Muscle of back (tissue), 11 donors: ENCODE measurements around the gene RHBDL1. TPM values are rescaled to one million over a fixed set of nuclear protein-coding genes. Genes with fewer than 3 reads are reported as not detected.

Experiments
- DNase-seq, 3 donors: peaks; one replicate each; pipeline versions ENCODE4 v3.0.0 to v3.0.0-alpha.2; 2013
- polyA plus RNA-seq, 10 donors: library from polyadenylated mRNA; unstranded; fragments of 120-200 nt; gene quantifications; one replicate each; pipeline ENCODE4 v1.2.1, GENCODE V29; 2013; ENCODE audit not compliant: insufficient read length in 10 of 10

The RHBDL1 gene
- polyA plus RNA-seq, 10 donors: 0.85 to 1.8 (median 1.2) TPM

- DNase-seq: no peak
Observed at GRCh38 chr16:718922-719321, 43.5 kb downstream of the RHBDL1 start.

- no peak for DNase-seq
Observed at GRCh38 chr16:719815-720446, 44.5 kb downstream of the RHBDL1 start.

DNA sequence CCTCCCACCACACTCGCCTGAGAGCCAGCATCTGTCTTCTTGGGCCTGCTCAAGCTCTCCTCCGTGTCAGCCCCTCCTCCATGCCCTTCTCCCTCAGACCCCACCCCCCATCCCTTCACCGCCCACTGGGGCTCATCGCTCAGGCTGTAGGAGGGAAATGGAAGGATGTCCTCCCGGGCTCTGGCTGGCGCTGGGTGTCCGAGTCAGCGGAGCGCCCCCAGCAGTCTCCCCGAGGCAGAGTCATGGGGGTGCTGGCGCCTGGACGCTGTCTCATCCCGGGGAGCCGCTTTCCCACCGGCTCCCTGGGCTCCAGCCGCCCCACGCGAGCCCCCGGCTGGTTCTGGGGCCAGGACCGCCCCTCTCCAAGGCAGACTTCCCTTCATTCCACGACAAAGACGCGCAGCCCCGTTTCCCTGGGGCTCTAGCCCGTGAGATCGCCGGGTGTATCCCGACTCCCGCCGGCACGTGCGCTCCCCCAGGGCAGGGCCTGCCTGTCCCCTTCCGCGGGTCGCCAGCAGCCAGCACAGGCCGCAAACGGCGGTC, 45.0 kb downstream of the RHBDL1 start:
- DNase-seq: peak; percentile 51 to 90 (median 74)

- peak; percentile 61 to 94 (median 81) for DNase-seq
Observed at GRCh38 chr16:720990-721764, 45.7 kb downstream of the RHBDL1 start, which contains the start of gene ANTKMT. ANTKMT (plus strand) TSS chr16:721146; CDS start chr16:721275, 129 bp downstream.

DNA sequence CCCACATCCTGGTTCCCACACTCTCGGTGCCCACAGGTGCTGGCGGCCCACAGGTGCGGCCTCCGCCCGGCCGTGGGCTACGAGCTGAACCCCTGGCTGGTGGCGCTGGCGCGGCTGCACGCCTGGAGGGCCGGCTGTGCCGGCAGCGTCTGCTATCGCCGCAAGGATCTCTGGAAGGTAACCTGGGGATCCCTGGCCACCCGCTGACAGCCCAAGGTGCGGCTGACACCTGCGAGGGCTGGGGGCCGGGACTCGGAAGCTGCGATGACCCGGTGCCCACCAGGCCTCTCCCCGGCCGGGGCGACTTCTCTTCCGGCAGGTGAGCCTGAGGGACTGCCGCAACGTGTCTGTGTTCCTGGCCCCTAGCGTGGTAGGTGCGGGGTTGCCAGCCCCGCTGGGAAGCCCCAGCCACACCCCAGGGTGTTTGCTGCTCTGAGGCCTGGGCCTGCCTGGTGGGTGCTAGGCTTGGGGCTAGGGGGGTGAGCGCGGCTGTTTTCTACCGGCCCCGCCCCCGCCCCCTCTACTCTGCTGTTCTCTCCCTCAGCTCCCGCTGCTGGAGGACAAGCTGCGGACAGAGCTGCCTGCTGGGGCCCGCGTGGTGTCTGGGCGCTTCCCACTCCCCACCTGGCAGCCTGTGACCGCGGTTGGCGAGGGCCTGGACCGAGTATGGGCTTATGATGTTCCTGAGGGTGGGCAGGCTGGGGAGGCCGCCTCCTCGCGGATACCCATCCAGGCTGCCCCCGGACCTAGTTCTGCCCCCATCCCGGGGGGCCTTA, 46.5 kb downstream of the RHBDL1 start:
- no peak for DNase-seq

- DNase-seq: no peak
Observed at GRCh38 chr16:722835-723633, 47.6 kb downstream of the RHBDL1 start.

DNA sequence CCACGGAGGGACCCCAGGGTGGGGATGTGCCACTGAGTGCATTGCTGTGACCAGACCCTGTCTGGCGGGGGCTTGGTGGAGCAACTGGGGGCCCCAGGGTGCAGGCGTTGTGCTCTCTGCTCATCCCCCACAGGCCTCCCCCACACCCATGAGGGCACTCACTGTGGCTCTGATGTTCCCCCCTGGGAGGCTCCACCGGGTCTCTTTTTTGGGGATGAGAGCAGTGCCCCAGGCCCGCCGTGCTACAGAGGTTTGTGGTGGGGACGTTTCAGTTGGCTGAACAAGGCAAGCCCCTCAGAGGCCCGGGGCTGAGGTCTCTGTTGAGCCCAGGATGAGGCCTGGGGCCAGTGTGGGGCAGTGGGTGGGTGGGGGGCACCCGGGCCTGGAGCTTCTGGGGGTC, 48.2 kb downstream of the RHBDL1 start:
- no peak for DNase-seq

- DNase-seq: no peak
Observed at GRCh38 chr16:724188-725040, 48.9 kb downstream of the RHBDL1 start.

- DNase-seq: no peak
Observed at GRCh38 chr16:725041-725376, 49.5 kb downstream of the RHBDL1 start.

GRCh38 chr16:725463-726187, 50.2 kb downstream of the RHBDL1 start:
- DNase-seq: no peak

GRCh38 chr16:726188-726437, 50.6 kb downstream of the RHBDL1 start:
- no peak for DNase-seq

DNA sequence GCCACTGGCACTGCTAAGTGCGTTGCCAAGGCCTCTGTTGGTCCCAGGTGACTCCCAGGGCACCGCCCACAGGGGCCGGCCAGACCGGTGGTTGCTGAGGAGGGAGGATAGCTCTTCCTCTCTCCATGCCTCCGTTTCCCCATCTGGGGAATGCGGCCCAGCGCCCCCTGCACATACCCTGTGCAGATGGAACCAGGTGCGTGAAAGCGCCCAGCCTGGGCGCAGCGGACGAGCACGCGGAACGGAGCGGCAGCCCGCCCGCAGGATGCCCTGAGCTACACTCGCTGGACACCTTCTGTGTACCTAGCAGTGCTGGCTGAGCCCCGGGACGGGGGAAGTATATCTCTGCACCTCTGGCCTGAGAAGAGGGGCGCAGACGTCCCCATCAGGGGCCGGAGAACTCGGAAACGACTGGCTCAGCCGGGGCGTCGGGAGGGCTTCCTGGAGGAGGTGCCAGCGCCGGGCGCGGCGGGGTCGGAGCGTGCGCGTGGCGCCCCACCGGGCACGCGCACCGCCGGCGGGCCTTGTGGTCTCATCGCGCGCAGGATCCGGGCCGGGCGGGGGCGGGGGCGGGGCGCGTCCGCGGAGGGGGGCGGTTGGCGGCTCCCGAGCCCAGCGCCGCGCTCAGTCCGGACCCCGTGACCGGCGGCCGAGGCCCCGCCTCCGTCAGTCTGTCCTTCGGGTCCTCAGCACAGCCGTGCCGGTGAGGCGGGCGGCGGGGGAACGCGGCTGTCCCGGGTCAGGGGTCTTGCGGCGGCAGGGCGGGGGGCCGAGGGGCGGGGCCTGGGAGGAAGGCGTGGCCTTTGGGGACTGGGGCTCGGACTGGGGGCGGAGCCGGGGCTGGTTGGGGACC, 51.2 kb downstream of the RHBDL1 start, which contains the start of the genes CCDC78 and HAGHL:
TSS of gene CCDC78 (minus strand) at position 6 of the 853 bp plus-strand sequence. CDS start 76 bp downstream, outside the sequence.
TSS of gene HAGHL (plus strand) at position 669 of the 853 bp plus-strand sequence. CDS start 404 bp downstream, outside the sequence.
- peak in 1 of 3 donors; percentile 46 for DNase-seq

DNA sequence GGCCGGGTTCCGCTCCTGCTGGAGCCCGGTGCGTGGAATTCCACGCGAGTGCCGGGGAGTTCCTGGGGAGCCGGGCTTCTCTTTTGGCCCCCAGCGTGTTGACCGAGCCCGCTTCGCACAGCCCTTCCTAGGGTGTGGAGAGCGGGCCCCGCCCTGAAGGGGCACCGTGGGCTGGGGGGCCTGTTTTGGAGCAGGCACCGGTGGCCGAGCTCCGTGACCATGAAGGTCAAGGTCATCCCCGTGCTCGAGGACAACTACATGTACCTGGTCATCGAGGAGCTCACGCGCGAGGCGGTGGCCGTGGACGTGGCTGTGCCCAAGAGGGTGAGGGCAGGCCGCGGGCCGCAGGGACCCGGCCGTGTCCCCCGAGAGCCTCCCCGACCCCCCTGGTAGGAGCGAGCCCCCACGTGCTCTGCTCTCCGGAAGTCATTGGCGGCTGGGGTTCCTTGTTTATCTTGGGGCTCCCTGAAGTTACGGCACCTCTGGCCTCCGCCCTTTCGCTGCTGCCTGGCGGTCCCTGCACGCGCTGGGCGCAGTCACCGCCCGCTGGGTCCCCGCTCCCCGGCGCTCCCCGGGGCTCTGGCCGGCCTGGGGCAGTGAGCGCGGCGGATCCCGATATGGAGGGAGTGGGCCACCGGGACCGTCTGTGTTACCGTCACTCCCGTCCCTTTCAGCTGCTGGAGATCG, 52.0 kb downstream of the RHBDL1 start:
- peak in 1 of 3 donors; percentile 45 for DNase-seq

Other genes with a start within 250 kb of the RHBDL1 start
- gene CAPN15, start 148.0 kb upstream of the RHBDL1 start, polyA plus RNA-seq: 10 to 100 TPM; 14.3 to 30.0 (median 24.0) TPM
- gene PRR35, start 115.3 kb upstream of the RHBDL1 start, polyA plus RNA-seq: under 1 TPM in 5 of 10 donors, not detected in 5; 0.09 to 0.25 (median 0.12) TPM
- gene NHLRC4, start 108.7 kb upstream of the RHBDL1 start, polyA plus RNA-seq: 1 to 10 TPM in 5 of 10 donors, under 1 TPM in 5; 0.77 to 1.5 (median 0.98) TPM
- 10 to 100 TPM; 12.5 to 25.3 (median 16.8) TPM for gene PIGQ, start 105.7 kb upstream of the RHBDL1 start, polyA plus RNA-seq
- gene RAB40C, start 85.6 kb upstream of the RHBDL1 start, polyA plus RNA-seq: 10 to 100 TPM in 8 of 10 donors, 1 to 10 TPM in 2; 8.9 to 15.7 (median 10.8) TPM
- gene WFIKKN1, start 44.7 kb upstream of the RHBDL1 start, polyA plus RNA-seq: under 1 TPM; 0.18 to 0.79 (median 0.40) TPM
- 10 to 100 TPM; 28.0 to 61.3 (median 40.0) TPM for gene METTL26, start 39.4 kb upstream of the RHBDL1 start, polyA plus RNA-seq
- 10 to 100 TPM in 4 of 10 donors, 1 to 10 TPM in 6; 8.0 to 12.5 (median 9.8) TPM for gene MCRIP2, start 33.8 kb upstream of the RHBDL1 start, polyA plus RNA-seq
- 10 to 100 TPM; 10.7 to 26.2 (median 17.5) TPM for gene WDR90, start 26.3 kb upstream of the RHBDL1 start, polyA plus RNA-seq
- gene RHOT2, start 7.5 kb upstream of the RHBDL1 start, polyA plus RNA-seq: 10 to 100 TPM; 34.3 to 74.1 (median 54.4) TPM
- gene STUB1, start 4.7 kb downstream of the RHBDL1 start, polyA plus RNA-seq: 100 to 1,000 TPM in 4 of 10 donors, 10 to 100 TPM in 6; 73.3 to 119 (median 98.5) TPM
- gene JMJD8, start 8.7 kb downstream of the RHBDL1 start, polyA plus RNA-seq: 10 to 100 TPM; 23.1 to 41.3 (median 29.5) TPM
- 1 to 10 TPM; 5.0 to 8.6 (median 7.1) TPM for gene WDR24, start 14.7 kb downstream of the RHBDL1 start, polyA plus RNA-seq
- 1 to 10 TPM in 2 of 10 donors, under 1 TPM in 8; 0.22 to 1.1 (median 0.44) TPM for gene FBXL16, start 30.1 kb downstream of the RHBDL1 start, polyA plus RNA-seq
- gene METRN, start 39.4 kb downstream of the RHBDL1 start, polyA plus RNA-seq: 10 to 100 TPM; 18.5 to 34.8 (median 27.3) TPM
- gene ANTKMT, start 45.5 kb downstream of the RHBDL1 start, polyA plus RNA-seq: 10 to 100 TPM in 6 of 10 donors, 1 to 10 TPM in 4; 6.4 to 18.5 (median 12.9) TPM
- 1 to 10 TPM in 4 of 10 donors, under 1 TPM in 6; 0.59 to 2.1 (median 0.96) TPM for gene CCDC78, start 50.8 kb downstream of the RHBDL1 start, polyA plus RNA-seq
- gene HAGHL, start 51.4 kb downstream of the RHBDL1 start, polyA plus RNA-seq: 1 to 10 TPM; 1.3 to 6.8 (median 2.0) TPM
- gene CIAO3, start 65.3 kb downstream of the RHBDL1 start, polyA plus RNA-seq: 10 to 100 TPM; 11.4 to 17.5 (median 15.0) TPM
- 1 to 10 TPM in 2 of 10 donors, under 1 TPM in 8; 0.28 to 3.8 (median 0.55) TPM for gene MSLN, start 85.1 kb downstream of the RHBDL1 start, polyA plus RNA-seq
- gene RPUSD1, start 112.7 kb downstream of the RHBDL1 start, polyA plus RNA-seq: 10 to 100 TPM in 2 of 10 donors, 1 to 10 TPM in 8; 6.8 to 13.7 (median 9.0) TPM
- gene CHTF18, start 112.9 kb downstream of the RHBDL1 start, polyA plus RNA-seq: 10 to 100 TPM in 9 of 10 donors, 1 to 10 TPM in 1; 9.3 to 20.5 (median 14.5) TPM
- under 1 TPM in 1 of 10 donors, not detected in 9; 0.16 TPM for gene GNG13, start 125.1 kb downstream of the RHBDL1 start, polyA plus RNA-seq